GM15510 (cell line): ENCODE measurements around the gene C2CD2.

ENCODE experiments used
- POLR2A ChIP-seq: IDR thresholded peaks from 3 replicates; pipeline ENCODE4 v1.6.1; 2011; ENCODE audit warnings: borderline replicate concordance; ENCODE audit not compliant: insufficient read length; ENCODE audit errors: extremely low read depth

Gene C2CD2

DNA sequence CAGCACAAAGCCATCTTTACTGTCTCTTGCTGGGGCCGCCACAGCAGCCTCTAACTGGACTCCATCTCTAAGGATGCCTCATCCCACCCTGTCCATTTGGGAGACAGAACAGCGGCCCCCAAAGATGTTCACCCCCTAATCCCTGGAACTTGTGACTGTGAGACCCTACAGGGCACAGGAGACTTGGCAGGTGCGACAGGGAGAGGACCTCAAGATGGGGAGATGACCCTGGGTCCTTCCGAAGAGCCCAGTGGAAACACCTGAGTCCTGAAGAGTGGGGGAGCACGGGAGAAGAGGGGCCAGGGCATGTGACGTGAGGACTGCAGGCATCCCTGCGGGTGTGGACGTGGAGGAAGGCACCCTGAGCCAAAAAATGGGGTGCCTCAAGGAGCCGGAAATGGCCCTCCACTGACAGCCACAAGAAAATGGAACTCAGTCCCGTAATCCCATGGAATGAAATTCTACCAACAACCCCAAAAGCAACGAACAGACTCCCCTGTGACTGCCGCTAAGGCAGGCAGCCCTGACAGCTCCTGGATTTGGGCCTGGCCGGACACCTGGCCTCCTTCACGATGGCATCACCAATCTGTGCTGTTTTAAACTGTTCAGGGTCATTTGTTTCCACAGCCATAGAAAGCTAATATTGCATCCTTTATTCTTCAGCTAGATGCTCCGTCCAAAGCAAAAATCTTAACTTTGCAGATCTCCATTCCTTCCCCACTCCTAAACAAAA lies 34.0 kb downstream of the C2CD2 start:
- TF ChIP-seq POLR2A = no peak

- TF ChIP-seq POLR2A = no peak
Measured at GRCh38 chr21:41918561-41919358, 35.1 kb downstream of the C2CD2 start.

DNA sequence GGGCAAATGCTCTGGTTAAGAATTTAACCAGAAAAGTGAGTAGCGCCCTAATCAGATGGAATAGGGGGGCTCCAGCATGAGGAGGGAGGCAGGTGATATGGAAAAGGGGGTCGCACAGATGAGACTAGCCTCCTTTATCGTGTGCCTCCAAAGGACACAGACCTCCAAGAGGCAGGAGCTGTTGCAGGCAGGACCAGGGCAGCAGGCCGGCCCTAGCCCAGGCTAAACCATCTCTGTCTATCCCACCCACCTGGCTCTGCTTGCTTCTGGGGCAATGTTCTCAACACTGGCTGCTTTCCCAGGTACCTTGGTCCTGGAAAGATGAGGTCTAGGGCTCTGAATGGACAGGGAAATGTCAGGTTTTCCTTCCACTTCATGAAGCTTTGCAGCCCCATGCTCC lies 36.3 kb downstream of the C2CD2 start:
- no peak for TF ChIP-seq POLR2A

DNA sequence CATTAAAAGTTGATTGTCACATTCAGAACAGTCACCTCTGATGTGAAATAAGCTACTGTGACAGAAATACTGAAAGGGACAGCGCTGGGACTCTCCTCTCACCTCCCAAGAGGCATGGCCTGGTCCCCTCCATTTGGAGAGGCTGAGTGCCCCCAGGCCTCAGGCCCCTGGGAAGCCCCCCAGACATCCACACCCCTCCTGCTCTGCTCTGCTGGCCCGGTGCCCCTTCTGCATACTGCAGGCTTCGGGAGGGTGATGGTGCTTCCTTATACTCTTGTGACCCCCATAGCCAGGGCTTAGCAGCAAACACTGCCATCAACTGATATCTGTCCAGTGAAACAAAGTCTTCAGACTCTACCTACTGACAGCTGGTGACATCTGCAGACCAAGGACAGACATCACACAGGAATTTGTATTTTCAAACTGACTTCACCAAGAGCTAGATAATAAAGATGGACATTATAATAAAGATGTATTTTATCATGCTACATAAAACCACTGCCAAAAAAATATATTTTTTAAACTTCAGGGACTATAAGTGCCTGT lies 36.9 kb downstream of the C2CD2 start:
- no peak for TF ChIP-seq POLR2A

GRCh38 chr21:41914965-41915364 lies 38.9 kb downstream of the C2CD2 start:
- no peak for TF ChIP-seq POLR2A

DNA sequence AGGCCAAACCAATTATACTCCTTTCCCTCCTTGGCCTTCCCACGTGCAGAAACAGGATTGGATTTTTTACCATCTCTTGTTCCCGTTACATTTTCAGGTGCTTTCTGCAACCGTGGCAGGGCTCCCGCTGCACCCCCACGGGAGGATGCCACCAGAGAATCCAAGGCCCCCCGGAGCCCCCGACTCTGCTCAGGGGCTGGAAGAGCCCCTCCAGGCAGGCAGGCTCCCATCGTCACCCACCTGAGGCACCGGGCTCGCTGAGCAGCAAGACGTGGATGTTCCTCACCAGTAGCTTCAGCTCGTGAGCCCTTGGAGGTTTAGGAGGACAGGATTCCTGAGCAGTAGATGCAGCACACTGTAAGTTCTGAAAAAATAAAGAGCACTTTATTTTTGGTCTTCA lies 39.5 kb downstream of the C2CD2 start:
- no peak for TF ChIP-seq POLR2A

- no peak for TF ChIP-seq POLR2A
Measured at GRCh38 chr21:41913230-41913629, 40.6 kb downstream of the C2CD2 start.

GRCh38 chr21:41908829-41909228 lies 45.0 kb downstream of the C2CD2 start:
- TF ChIP-seq POLR2A = no peak

- TF ChIP-seq POLR2A = no peak
Measured at GRCh38 chr21:41907496-41908258, 46.1 kb downstream of the C2CD2 start.

DNA sequence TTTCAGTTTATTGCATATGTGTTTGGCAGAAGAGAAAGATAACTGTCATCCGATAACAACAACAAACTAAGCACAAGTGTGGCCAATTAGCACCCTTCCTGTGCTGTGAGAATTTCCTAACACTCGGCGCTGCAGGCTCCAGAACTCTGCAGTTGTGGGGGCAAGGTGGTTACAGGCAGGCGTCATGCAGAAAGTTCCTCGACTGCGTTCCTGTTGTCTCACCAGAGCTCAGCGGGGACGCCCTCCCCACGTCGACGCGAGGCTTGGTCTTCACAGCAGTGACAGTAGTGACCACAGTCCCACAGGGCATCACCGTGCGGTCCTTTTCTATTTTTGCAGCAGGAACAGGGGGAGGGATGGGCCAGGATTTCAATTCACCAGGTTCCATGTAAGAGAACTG lies 47.0 kb downstream of the C2CD2 start:
- no peak for TF ChIP-seq POLR2A

- TF ChIP-seq POLR2A = no peak
Measured at GRCh38 chr21:41903559-41904351, 50.1 kb downstream of the C2CD2 start.

DNA sequence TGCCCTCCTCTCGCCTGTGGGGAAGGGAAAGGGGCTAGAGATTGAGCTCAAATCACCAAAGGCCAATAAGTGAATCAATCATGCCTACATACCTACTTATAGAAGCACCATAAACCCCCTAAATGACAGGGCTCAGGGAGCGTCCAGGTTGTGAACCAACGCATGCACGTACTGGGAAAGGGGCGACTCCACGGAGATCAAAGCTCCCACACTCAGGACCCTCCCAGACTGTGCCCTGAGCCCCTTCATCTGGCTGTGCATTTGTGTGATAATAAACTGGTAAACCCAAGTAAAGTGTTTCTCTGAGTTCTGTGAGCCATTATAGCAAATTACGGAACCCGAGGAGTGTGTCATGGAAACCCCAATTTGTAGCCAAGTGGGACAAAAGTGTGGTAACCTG lies 50.9 kb downstream of the C2CD2 start:
- no peak for TF ChIP-seq POLR2A

- no peak for TF ChIP-seq POLR2A
Measured at GRCh38 chr21:41901782-41902181, 52.0 kb downstream of the C2CD2 start.

GRCh38 chr21:41901099-41901498 lies 52.7 kb downstream of the C2CD2 start:
- TF ChIP-seq POLR2A = no peak
